Cardiac septum (tissue), 1 donor: Measurements from ENCODE around the gene NIN. TPM values are rescaled to one million over a fixed set of nuclear protein-coding genes. Genes with fewer than 3 reads are reported as not detected.

ENCODE experiments used
- DNase-seq: peaks from one replicate; pipeline ENCODE4 v3.0.0-alpha.2; 2020; ENCODE audit warnings: low spot score
- intact Hi-C: fragments of 100-400 bp; cut with DNase I; formaldehyde crosslinking; loops from one replicate; pipeline ENCODE4 v1.14.0; 2022
- total RNA-seq: library from RNA; stranded (reverse); fragmentation: NEBNext Ultra II Directional; extraction: Animal tissue kit (Norgen Biotek cat#: 25700); gene quantifications from one replicate; pipeline ENCODE4 v1.2.1, GENCODE V29; 2021
- donor health status: DM: no; HTN: no; CAD: no.

Gene NIN
- total RNA-seq, 1 donor from 2014 or later = 59.2 TPM

- intact Hi-C loops = no loop called here
- DNase-seq = no peak
These were observed 142.1 kb downstream of the NIN start for GRCh38 chr14:50688875-50689274.

- intact Hi-C loops = no loop called here
- no peak for DNase-seq
These were observed 151.3 kb downstream of the NIN start for GRCh38 chr14:50679674-50680073.

GRCh38 chr14:50678163-50678562 is 152.8 kb downstream of the NIN start:
- intact Hi-C loops = no loop called here
- DNase-seq = no peak

- intact Hi-C loops = no loop called here
- DNase-seq = no peak
These were observed 153.4 kb downstream of the NIN start for GRCh38 chr14:50677527-50678063.

- intact Hi-C loops = no loop called here
These were observed 154.0 kb downstream of the NIN start for GRCh38 chr14:50676814-50677516.

GRCh38 chr14:50675597-50675996 is 155.4 kb downstream of the NIN start:
- intact Hi-C loops = no loop called here

More at GRCh38 chr14:50676814-50677516, 154.0 kb downstream of the NIN start:
- DNase-seq = no peak

GRCh38 chr14:50670866-50671256 is 160.1 kb downstream of the NIN start:
- DNase-seq = no peak
- intact Hi-C loops = no loop called here

More at GRCh38 chr14:50675597-50675996, 155.4 kb downstream of the NIN start:
- no peak for DNase-seq

- DNase-seq = no peak
- intact Hi-C loops = no loop called here
These were observed 160.6 kb downstream of the NIN start for GRCh38 chr14:50670196-50670865.

Other genes starting within 250 kb of the NIN start
- gene SAV1, start 162.9 kb downstream of the NIN start, total RNA-seq = 25.3 TPM
- not detected for gene ABHD12B, start 40.9 kb upstream of the NIN start, total RNA-seq
- gene PYGL, start 113.3 kb upstream of the NIN start, total RNA-seq = 11.1 TPM